ENCODE measurements around the gene TRMT61A.

TRMT61A gene

DNA sequence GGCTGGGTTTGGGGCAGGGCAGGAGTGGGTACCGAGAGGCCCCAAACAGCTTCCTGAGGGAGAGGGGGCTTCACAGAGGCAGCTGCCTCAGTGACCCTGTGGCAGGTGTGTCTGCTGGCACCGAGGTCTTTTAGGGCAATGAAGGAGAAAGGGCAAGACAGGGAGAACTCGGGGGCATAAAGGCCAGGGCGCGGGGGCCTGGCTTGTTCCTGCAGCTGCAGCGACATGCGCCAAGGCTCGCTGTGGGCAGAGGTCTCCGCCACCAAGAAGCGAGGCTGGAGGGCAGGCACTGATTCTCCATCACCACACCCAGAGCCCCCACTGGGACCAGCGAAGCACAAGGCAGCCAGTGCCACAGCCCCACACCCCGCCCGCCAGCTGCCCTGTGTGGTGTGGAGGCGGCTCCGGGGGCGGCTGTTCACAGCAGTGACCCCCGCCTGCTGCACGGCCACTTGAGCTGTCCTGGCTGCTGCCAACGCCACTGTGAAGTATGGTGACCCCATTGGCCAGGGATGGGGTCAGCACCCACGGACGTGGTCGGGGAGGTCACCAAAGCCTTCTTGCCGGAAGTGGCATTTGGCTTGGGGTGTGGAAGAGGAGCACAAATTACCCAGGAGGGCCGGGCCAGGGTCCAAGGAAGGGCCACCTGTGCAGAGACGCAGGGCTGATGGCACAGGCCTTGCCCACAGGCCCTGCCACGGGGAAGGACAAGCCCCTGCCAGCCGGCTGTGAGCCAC is 17.1 kb downstream of the TRMT61A start:
- DNase-seq (ENCODE audit: low read depth, low spot score): no peak

DNA sequence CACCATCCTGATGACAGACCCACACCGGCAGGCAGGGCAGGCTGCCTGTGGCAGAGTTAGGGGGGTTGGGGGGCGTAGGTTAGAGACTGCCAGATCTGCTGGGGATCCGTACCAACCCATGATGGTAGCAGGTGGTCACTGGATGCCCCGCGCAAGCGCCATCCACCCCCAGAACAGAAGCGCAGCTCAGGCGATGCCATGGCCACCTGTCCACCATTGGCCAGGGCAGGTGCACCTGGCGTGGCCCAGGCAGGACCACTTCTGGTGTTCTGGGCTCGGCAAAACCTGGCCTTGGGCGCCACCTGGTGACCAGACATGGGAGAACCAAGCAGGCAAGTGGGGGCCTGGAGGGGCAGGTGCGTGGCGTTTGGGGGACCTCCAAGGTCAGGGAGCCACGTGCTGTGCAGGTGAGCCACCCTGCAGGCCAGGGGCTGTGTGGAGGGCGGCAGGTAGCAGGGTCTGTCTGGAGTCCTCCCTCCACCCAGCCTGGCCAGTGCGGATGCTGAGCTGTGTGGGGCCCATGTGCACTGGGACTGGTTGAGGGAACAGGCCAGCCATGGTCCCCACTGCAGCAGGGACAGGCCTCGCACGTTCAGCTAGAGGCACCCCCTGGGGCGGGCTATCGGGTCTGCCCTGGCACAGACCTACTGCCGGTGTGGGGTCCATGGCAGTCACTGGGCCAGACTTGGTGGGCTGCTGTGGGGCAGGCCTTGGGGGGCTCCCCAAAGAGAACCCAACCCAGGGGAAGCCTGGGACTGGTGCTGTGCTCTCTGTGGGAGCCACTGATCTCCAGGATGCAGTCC is 17.9 kb downstream of the TRMT61A start:
- peak; percentile 76 for DNase-seq (ENCODE audit: low read depth, low spot score)

DNA sequence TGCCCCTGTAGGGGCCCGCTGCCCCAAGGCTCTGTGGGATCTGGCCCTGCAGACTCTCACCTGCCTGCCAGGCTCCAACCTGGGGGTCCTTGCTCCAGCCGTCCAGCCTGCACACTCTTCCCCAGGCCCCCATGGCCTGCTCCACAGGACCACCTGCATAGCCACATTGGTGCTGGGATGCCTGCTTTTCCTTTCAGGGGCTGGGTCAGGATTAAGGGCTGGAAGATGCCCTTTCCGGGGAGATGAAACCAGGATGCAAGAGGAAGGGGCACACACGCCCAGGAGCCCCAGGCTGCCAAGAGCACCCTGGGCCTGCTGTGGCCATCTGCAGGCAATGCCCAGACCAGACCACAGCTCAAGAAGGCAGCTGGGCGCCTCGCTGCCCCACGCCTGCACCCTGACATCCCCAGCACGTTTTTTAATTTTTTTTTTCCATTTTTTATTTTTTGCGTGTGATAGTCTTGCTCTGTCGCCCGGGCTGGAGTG is 18.5 kb downstream of the TRMT61A start:
- DNase-seq (ENCODE audit: low read depth, low spot score): no peak

DNA sequence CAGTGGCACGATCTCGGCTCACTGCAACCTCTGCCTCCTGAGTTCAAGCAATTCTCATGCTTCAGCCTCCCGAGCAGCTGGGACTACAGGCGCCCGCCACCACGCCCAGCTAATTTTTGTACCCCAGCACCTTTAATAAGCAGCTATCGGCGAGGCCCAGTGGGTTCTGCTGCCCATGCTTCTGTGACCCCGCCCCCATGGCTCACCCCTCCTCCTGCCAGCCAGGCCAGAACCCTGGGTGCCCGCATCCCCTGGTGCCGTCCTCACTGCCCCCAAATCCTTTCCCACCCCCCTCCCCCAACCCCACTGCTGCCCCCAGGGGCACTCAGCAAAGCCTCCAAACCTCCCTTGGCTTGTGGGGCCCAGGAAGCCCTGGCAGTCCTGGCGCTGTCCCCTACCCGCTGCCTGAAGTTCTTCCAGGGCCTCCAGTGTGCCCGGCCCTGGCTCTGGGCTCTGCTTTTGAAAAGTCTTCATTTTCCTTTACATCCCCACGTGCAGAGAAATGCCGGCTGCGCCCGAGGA is 19.0 kb downstream of the TRMT61A start:
- no peak for DNase-seq (ENCODE audit: low read depth, low spot score)

DNA sequence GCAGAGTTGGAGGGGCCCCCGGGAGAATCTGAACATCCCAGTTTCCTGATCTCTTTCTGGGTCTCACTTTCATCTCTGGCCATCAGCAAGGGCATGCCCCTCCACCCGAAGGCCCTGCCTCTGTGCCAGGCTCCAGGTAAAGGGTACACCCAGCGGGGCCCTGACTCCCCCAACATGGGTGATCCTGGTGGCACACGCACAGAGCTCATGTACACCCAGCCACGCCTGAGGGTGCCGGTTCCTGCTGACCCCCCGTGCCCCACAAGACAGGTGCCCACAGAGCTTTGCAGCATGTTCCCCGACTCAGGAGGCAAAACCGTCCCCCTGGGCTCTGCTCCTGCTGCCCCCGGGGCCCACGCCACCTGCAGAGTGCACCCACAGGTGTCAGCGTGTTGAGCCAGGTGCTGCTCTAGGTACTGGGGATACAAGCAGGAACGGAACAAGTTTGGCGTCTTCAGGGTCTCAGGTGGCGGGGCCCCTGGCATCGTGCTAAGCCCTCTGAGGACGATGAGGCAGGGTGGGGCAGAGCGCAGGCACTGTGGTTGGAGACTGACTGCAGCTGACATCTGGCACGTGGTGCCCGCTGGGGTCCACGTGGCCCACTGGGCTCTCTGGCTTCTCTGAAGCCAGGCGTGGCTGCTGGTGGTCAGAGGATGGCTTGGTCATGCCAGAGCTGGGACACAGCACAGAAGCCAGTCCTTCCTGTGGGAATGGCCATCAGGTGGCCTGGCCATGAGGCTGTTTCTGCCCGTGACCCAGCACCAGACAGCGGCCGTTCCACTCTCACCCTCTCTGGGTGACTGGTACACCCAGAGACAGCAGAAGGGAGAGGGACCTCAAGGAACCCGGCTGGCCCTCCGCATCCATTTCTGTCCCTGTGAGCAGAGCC is 19.7 kb downstream of the TRMT61A start:
- DNase-seq (ENCODE audit: low read depth, low spot score): no peak

DNA sequence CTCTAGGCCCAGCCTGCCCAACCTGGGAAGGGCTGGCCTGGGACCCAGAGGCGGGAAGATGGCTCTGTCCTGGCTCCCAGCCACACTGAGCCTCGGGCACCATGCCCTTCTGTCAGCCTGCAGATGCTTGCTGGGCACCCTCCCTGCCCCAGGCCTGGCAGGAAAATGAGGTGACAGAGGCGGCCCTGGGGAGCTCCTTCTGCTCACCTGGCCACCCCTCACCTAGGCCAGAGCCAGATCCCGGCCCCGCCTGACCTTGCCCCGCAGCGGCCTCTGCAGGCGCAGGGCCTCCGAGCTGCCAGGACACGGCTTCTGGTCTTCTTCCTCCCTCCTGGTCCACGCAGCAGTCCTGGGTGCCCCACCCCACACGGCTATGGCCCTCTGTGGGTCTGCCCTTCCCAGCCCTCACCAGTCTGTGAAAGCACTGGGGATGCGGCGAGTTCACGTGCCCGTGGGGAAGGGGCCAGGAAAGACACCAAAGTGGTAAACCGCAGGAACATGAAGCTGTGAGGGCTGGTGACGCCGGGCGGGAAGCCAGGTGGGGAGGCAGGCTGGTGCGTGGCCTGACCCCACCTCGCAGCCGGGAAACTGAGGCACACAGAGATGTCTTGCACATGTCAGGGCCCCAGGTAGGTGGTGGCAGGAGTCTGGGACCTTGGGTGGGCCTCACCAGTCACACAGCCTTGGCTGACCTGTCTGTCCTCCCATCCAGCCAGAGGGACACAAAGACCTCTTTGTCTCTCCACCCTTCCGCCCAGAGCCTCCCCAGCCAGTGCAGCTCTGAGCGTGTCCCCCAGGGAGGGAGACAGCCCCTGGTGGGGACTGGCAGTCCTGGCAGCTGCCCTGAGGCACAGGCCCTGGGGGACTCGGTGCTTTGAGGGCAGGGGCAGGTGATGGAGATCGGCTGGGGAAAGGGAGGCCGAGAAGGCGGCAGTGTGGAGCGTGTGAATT is 20.6 kb downstream of the TRMT61A start:
- DNase-seq (ENCODE audit: low read depth, low spot score): no peak

DNA sequence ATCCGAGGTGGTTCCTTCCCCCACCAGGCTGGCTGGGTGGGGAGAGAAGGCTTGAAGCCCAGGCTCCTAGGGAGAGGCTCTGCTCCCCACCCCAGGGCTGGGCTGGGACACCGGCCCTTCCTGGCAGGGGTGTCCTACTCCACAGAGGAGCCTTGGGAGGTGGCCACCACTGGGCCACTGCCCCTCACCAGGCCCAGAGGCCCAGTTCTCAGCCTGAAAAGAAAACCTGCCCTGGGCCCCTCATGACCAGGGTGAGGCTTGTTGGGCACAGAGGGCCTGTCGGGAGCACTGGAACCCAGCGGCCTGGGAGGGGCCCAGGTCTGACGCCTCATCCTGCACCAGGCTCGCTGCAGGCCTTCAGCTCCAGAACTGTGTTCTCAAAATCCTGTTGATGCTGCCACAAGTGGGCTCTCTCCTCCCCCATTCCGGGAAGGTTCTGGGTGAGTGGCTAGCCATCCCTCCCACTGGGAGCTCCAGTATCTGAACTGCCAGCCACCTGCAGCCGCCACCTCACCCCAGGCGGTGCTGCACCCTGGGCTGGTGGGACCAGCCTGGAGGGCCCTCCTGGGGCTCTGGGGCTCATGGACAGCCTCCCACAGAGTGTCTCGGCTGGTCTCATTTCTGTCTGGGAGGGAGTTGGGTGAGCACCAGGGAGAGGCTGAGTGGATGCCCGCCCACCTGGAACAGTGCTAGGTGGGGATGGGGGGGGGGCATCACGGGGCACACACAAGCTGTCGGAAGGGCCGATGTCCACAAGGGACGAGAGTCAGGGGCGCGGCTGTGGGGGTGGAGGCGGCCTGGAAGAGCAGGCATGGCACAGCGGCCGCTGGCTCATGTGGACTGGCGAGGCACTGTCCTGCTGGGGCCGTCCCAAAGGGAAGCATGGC is 21.7 kb downstream of the TRMT61A start:
- no peak for DNase-seq (ENCODE audit: low read depth, low spot score)

DNA sequence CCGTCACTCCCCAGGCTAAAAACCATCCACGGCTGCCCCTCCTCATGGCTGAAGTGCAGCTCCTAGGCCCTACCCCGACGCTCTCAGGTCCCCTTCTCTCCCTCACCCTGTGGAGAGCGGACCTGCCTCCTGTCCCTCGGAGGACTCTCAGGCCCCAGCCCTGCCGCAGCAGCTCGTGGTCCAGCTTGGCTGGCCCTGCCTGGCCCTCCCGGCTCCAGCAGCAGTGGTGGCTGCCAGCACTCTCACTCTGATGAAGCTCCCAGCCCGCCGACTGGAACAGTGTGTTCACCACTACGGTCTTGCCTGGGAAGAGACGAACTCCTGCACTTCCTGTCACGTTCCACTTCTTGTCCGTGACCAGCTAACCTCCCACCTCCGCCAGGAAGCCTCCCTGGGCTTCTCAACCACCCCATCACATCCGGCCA is 22.4 kb downstream of the TRMT61A start:
- DNase-seq (ENCODE audit: low read depth, low spot score): no peak

DNA sequence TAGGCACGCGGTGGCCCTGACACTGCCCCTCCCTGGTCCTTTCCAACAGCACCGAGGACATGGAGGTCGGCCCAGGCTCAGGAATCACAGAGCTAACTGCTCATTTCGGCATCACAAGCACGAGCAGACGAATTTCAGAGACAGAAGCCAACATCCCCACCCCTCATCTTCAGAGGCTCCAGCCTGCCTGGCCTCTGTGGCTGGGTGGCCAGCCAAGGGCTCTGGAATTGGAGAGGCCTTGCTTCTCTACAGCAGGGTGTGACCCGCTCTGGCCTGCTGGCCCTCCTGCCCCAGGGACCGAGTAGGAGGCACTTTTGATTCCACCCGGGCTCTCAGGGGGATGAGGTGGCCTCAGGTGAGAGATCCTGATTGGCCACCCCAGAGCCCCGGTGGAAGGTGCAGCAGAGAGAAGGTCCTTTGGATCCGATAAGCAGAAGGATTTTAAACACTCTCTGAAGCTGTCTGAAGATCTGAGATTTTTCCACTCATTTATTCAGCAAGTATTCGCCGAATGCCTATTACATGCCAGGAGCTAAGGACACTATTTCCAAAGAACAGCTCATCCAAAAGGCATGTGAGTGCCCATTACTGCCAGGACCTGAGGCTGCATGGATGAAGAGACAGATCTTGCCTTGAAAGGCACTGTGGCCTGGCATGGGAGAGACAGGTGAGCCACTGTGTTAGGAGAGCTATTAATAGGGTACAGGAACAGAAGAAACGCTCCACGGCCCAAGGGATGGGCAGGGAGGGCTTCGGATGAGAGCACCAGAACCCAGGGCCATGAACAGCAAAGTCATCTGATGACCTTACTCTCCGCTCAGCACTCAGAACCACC is 23.2 kb downstream of the TRMT61A start:
- no peak for DNase-seq (ENCODE audit: low read depth, low spot score)

DNA sequence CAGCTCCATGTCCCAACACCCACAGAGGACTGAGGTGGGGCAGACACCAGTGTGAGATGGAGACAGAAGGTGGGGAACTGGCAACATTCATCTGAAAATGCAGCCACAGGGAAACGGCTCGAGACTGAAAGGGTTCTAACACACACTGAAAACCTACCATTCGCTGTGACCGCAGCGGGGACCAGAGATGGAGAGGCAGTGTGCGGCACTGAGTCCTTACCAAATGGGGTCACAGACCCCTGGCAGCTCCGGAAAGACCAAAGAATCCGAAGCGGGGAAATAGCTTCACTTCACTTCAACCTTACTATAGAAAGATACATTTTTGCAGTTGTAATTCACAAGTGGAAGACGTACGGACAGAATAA is 23.8 kb downstream of the TRMT61A start:
- DNase-seq (ENCODE audit: low read depth, low spot score): no peak

DNA sequence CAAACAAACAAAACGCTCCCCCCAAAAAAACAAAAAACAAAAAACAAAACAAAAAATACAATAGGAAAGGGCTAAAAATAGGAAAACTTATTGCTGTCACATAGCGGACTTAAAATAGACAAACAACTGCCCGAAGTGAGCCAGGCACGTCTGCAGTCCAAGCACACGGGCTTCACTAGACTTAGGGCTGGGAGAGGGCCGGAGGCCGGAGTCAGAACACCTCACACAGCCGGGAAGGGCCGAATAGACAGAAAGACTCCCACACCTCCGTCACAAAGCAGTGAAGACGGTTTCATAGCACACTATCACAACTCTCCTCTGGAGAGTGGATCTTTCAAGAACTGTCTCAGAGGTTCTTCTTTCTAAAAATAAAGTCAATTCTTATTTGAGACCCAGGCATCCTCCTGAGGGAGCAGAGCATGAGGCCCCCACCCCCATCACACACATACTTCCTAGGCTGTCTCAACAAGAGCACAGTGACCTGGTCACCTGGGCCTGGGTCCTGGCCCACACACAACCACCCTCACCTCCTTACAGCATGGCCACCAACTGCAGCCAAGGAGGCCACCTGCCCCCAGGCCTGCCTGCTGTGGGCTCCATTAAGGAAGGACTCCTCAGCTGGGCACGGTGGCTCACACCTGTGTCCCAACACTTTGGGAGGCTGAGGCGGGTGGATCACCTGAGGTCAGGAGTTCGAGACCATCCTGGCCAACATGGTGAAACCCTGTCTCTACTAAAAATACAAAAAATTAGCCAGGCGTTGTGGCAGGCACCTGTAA is 26.8 kb downstream of the TRMT61A start:
- DNase-seq (ENCODE audit: low read depth, low spot score): no peak

DNA sequence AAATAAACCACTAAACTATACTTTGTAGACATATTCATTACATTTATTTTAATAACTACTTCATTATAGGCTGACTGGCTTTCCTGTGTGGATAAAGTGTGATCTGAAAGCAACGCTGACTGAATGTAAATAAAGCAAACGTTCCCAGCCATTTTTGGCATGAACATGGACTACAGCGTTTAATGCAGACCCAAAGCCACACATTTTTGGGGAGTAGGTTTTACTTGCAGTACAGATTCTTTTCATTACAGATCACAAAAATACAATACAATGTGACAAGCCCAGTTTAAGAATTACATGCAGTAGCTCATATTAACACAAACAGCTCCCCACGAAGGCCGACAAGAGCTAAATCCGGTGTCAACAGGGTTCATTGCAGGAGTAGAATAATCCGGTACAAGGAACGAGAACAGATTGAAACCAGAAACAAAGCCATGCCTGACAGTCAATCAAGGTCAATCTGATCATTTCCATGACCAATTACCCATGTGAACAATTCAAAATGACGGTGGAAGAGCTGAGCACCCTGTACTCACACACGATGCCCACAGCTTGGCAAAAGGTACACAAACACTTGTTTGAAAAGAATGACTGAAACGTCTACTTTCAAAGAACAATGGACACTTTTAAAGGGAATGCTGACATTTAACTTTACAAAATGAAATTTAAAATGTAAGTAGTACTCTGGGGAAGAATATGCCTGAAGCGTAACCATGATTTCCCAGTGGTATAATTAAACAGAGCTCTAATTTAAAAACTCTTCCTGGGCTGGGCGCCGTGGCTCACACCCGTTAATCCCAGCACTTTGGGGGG is 28.2 kb downstream of the TRMT61A start:
- no peak for DNase-seq (ENCODE audit: low read depth, low spot score)

DNA sequence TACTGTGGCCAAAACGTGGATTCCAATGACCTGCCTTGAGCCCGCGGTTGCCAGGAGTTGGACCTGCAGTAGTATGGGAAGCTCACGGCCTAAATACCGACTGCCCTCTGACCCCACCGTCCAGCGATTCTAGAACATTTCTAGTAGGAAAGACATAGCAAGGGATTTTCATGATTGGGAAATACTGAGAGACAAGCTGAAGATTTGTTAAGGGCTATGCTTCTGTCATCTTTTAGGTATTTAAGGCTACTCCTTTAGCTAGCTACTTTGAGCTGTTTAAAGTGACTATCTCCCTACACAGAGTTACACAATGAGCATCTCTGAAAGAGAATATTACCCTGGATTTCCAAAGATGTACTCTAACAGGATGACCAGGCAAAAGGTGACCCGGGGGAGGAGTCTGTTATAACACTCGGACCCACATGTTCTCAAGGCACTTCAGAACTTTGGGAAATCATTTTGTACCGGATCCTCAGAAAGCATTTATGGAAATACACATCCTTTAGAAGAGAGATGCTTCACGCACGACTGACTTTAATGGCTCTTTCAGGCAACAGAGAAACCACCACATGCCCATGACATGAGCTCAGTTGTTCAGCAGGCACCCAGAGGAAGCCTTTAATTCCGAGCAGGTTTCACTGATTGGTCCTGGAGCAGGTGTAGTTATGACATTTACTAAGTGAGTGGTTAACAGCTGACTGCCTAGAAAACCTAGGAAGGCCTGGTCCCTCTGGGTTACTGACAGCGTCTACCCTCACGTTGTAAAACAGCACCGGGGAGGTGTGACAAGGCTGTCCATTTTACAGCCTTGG is 29.3 kb downstream of the TRMT61A start:
- no peak for DNase-seq (ENCODE audit: low read depth, low spot score)

DNA sequence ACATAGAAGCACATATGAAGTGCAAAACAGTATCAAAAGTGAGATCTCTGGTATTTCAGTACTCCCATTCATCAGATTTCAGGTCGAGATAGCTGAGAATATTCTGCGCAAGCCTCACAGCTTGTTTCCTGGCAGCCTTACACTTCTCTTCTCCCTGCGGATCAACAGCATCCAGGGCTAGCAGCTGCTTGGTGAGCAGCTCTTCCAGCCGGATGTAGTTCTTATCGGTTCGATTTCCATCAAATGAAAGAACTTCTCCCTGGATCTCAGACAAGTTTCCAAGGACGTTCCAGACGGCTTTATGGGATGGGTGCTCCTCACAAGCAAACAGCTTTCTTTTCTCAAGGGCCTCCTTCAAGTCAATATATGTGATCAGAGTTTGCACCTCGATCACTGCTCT is 30.8 kb downstream of the TRMT61A start:
- no peak for DNase-seq (ENCODE audit: low read depth, low spot score)

DNA sequence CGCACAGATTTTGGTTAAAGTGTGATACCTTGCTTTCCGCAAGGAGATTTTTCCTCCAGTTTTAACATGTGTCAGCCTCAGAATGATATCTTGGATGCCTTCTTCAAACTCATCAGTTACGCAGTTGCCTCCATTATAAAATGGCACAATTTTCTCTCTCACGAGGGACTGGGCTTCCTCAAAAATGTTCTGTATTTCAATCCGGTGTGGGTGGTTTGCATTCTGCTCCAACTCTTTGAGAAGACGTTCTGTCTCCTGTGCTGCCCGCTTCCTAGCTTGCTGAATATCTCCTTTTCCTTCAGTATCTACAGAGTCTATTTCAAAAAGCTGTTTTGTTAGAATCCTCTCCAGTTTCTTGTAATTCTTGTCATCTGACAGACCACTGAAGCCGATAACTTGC is 31.7 kb downstream of the TRMT61A start:
- no peak for DNase-seq (ENCODE audit: low read depth, low spot score)
